H9 (cell line): ENCODE data around the gene ANKRD13D. TPM values are rescaled to one million over a fixed set of nuclear protein-coding genes. Genes with fewer than 3 reads are reported as not detected.

Source experiments
- DNase-seq: peaks from one replicate; pipeline ENCODE4 v3.0.0-alpha.2; 2017
- H2AFZ ChIP-seq: one replicate; pipeline ENCODE4 v1.6.1; 2013; ENCODE audit warnings: mild to moderate bottlenecking, low read length, control low read depth, moderate library complexity
- H2AK5ac ChIP-seq: 2 replicates; pipeline ENCODE4 v1.6.1; 2013; ENCODE audit warnings: low read length, control low read depth, mixed read lengths; ENCODE audit not compliant: insufficient read length
- H2BK120ac ChIP-seq: one replicate; pipeline ENCODE4 v1.6.1; 2013; ENCODE audit warnings: low read depth, mild to moderate bottlenecking, low read length, control low read depth, inconsistent platforms; ENCODE audit not compliant: poor library complexity, severe bottlenecking
- H2BK12ac ChIP-seq: 2 replicates; pipeline ENCODE4 v1.6.1; 2013; ENCODE audit warnings: low read length, control low read depth, mixed read lengths, low read depth; ENCODE audit not compliant: insufficient read length
- H2BK15ac ChIP-seq: 2 replicates; pipeline ENCODE4 v1.6.1; 2013; ENCODE audit warnings: low read depth, low read length, control low read depth
- H2BK20ac ChIP-seq: one replicate; pipeline ENCODE4 v1.6.1; 2013; ENCODE audit warnings: low read depth, mild to moderate bottlenecking, low read length, control low read depth, inconsistent platforms; ENCODE audit not compliant: poor library complexity, severe bottlenecking
- H2BK5ac ChIP-seq: 2 replicates; pipeline ENCODE4 v1.6.1; 2013; ENCODE audit warnings: low read length, control low read depth, mixed read lengths; ENCODE audit not compliant: insufficient read length
- H3K14ac ChIP-seq: 2 replicates; pipeline ENCODE4 v1.6.1; 2013; ENCODE audit warnings: low read length, control low read depth; ENCODE audit not compliant: insufficient read depth
- H3K18ac ChIP-seq: 2 replicates; pipeline ENCODE4 v1.6.1; 2013; ENCODE audit warnings: low read depth, mild to moderate bottlenecking, mixed read lengths, low read length, control low read depth; ENCODE audit not compliant: insufficient read length
- H3K23ac ChIP-seq: 2 replicates; pipeline ENCODE4 v1.6.1; 2013; ENCODE audit warnings: low read length, control low read depth, mixed read lengths, low read depth; ENCODE audit not compliant: insufficient read length
- H3K23me2 ChIP-seq: 2 replicates; pipeline ENCODE4 v1.6.1; 2013; ENCODE audit warnings: low read depth, mild to moderate bottlenecking, mixed read lengths, low read length, control low read depth; ENCODE audit not compliant: insufficient read length, poor library complexity, severe bottlenecking
- H3K27ac ChIP-seq: 2 replicates; pipeline ENCODE4 v1.5.1; 2013; ENCODE audit warnings: low read length, control low read depth, mixed read lengths, low read depth; ENCODE audit not compliant: insufficient read length
- H3K27me3 ChIP-seq: 2 replicates; pipeline ENCODE4 v1.6.1; 2013; ENCODE audit warnings: low read length, control low read depth, inconsistent platforms; ENCODE audit not compliant: insufficient read depth
- H3K4ac ChIP-seq: 2 replicates; pipeline ENCODE4 v1.6.1; 2013; ENCODE audit warnings: low read depth, mild to moderate bottlenecking, control low read depth, inconsistent platforms, low read length, moderate library complexity
- H3K4me1 ChIP-seq: 2 replicates; pipeline ENCODE4 v1.6.1; 2013; ENCODE audit warnings: low read length, control low read depth, inconsistent platforms; ENCODE audit not compliant: insufficient read depth
- H3K4me2 ChIP-seq: 2 replicates; pipeline ENCODE4 v1.6.1; 2013; ENCODE audit warnings: low read length, control low read depth, mixed read lengths; ENCODE audit not compliant: insufficient read length, insufficient read depth
- H3K56ac ChIP-seq: 2 replicates; pipeline ENCODE4 v1.6.1; 2013; ENCODE audit warnings: low read depth, mild to moderate bottlenecking, mixed read lengths, low read length, control low read depth; ENCODE audit not compliant: insufficient read length
- H3K79me1 ChIP-seq: 2 replicates; pipeline ENCODE4 v1.6.1; 2013; ENCODE audit warnings: low read depth, mild to moderate bottlenecking, moderate library complexity, low read length, control low read depth, inconsistent platforms; ENCODE audit not compliant: insufficient read depth, poor library complexity, severe bottlenecking
- H3K79me2 ChIP-seq: 2 replicates; pipeline ENCODE4 v1.6.1; 2013; ENCODE audit warnings: low read length, control low read depth, inconsistent platforms; ENCODE audit not compliant: insufficient read depth
- H3K9ac ChIP-seq: 2 replicates; pipeline ENCODE4 v1.6.1; 2013; ENCODE audit warnings: low read length, control low read depth, mixed read lengths; ENCODE audit not compliant: insufficient read length; ENCODE audit errors: extremely low read depth
- H3K9me3 ChIP-seq: one replicate; pipeline ENCODE4 v1.6.1; 2013; ENCODE audit warnings: low read depth, low read length, inconsistent platforms; ENCODE audit not compliant: control insufficient read depth
- H3T11ph ChIP-seq: one replicate; pipeline ENCODE4 v1.6.1; 2013; ENCODE audit warnings: mild to moderate bottlenecking, low read length, control low read depth, inconsistent platforms
- H4K20me1 ChIP-seq: one replicate; pipeline ENCODE4 v1.6.1; 2013; ENCODE audit not compliant: control insufficient read depth, insufficient read length, insufficient read depth
- H4K5ac ChIP-seq: 2 replicates; pipeline ENCODE4 v1.6.1; 2013; ENCODE audit warnings: low read depth, mild to moderate bottlenecking, mixed read lengths, low read length, control low read depth; ENCODE audit not compliant: insufficient read length
- H4K8ac ChIP-seq: replicated peaks from 2 replicates; pipeline ENCODE4 v1.6.1; 2013; ENCODE audit warnings: low read length, control low read depth, mixed read lengths, low read depth; ENCODE audit not compliant: insufficient read length
- H4K91ac ChIP-seq: 2 replicates; pipeline ENCODE4 v1.6.1; 2013; ENCODE audit warnings: low read depth, mild to moderate bottlenecking, moderate library complexity, mixed read lengths, low read length, control low read depth; ENCODE audit not compliant: insufficient read length
- H3K27ac Mint-ChIP-seq, 3 experiments: 2 replicates in 2 of 3; 3 replicates in 1 of 3; pipeline ENCODE4 v1.8.0; 2020 to 2021; ENCODE audit warnings: mixed read lengths in 3 of 3, mild to moderate bottlenecking in 1 of 3, moderate library complexity in 1 of 3
- H3K27me3 Mint-ChIP-seq: 2 replicates; pipeline ENCODE4 v1.8.0; 2021; ENCODE audit warnings: low read depth, mild to moderate bottlenecking, moderate library complexity, mixed read lengths
- H3K36me3 Mint-ChIP-seq, 3 experiments: 2 replicates in 2 of 3; 3 replicates in 1 of 3; pipeline ENCODE4 v1.8.0; 2020 to 2021; ENCODE audit warnings: low read depth in 3 of 3, mixed read lengths in 3 of 3; ENCODE audit not compliant: insufficient read depth in 1 of 3
- H3K4me1 Mint-ChIP-seq, 2 experiments: 2 replicates each; pipeline ENCODE4 v1.8.0; 2020; ENCODE audit warnings: mixed read lengths in 2 of 2
- H3K4me3 Mint-ChIP-seq, 2 experiments: 2 replicates in 1 of 2; 3 replicates in 1 of 2; pipeline ENCODE4 v1.8.0; 2020 to 2021; ENCODE audit warnings: mild to moderate bottlenecking in 2 of 2, mixed read lengths in 2 of 2, moderate library complexity in 1 of 2
- H3K9me3 Mint-ChIP-seq, 2 experiments: 2 replicates in 1 of 2; 3 replicates in 1 of 2; pipeline ENCODE4 v1.8.0; 2020; ENCODE audit warnings: mild to moderate bottlenecking in 2 of 2, mixed read lengths in 2 of 2, moderate library complexity in 1 of 2
- CTCF ChIP-seq: fragments of 200-600 bp; sonication (generic); conservative IDR thresholded peaks from 3 replicates; pipeline ENCODE4 v1.8.0; 2021; ENCODE audit warnings: antibody characterized with exemption, mild to moderate bottlenecking
- WGBS: extraction: QIAGEN DNeasy Blood & Tissue Kit; methylation state at CpG from one replicate; pipeline ENCODE4 v1.1.7; 2013; ENCODE audit warnings: missing lambda C conversion rate, low lambda C conversion rate, mixed read lengths; ENCODE audit not compliant: insufficient read length; ENCODE audit errors: extremely low coverage; 5-methylcytosine and 5-hydroxymethylcytosine counted together
- total RNA-seq: library from RNA; stranded (reverse); gene quantifications from 2 replicates; pipeline ENCODE4 v1.2.1, GENCODE V29; 2021

ANKRD13D gene
- total RNA-seq, 1 experiment from 2014 or later: 42.1 TPM

GRCh38 chr11:67272327-67273259 lies 16.5 kb upstream of the ANKRD13D start:
- H3K4ac ChIP-seq: no peak overlapping the region
- H3K9me3 Mint-ChIP-seq: no peaks in the 10 kb centered on the region
- no peak overlapping the region for H2BK5ac ChIP-seq
- H3K27ac Mint-ChIP-seq: no peak overlapping the region; a peak in 1 of 7 replicates
- peaks cover under 1% of the 10 kb centered on the region for H4K20me1 ChIP-seq
- WGBS: no CpG with 5 or more reads among the region's 23 CpGs
- peaks cover 3% of the 10 kb centered on the region for H3K23me2 ChIP-seq
- H2AK5ac ChIP-seq: no peak overlapping the region
- H3K4me1 ChIP-seq: peaks cover 14% of the 10 kb centered on the region
- no peak overlapping the region for H2BK120ac ChIP-seq
- H3K27me3 ChIP-seq: no peaks in the 10 kb centered on the region
- H3K79me2 ChIP-seq: peaks cover 12% of the 10 kb centered on the region; the same call in 1 of the 2 replicates
- no peak overlapping the region for H3K4me2 ChIP-seq
- H3K79me1 ChIP-seq: no peaks in the 10 kb centered on the region
- peaks cover 0 to 11% (median 10%) of the 10 kb centered on the region in 3 experiments; a peak in 6 of 7 replicates for H3K36me3 Mint-ChIP-seq
- no peak overlapping the region for H3K9ac ChIP-seq
- H2BK20ac ChIP-seq: no peak overlapping the region
- H4K91ac ChIP-seq: no peak overlapping the region
- H3K18ac ChIP-seq: no peak overlapping the region
- no peak overlapping the region; the same call in 1 of the 2 replicates for H3K14ac ChIP-seq
- peaks cover 34 to 46% of the 10 kb centered on the region in 2 experiments for H3K4me1 Mint-ChIP-seq
- no peak overlapping the region for H2BK15ac ChIP-seq
- H4K8ac ChIP-seq: no peak overlapping the region
- H3K23ac ChIP-seq: no peak overlapping the region
- H3K27ac ChIP-seq: no peak overlapping the region
- no peak for DNase-seq
- no peak overlapping the region for H4K5ac ChIP-seq
- no peak overlapping the region for H2BK12ac ChIP-seq
- no peak overlapping the region for H3T11ph ChIP-seq
- no peak overlapping the region for H3K56ac ChIP-seq
- H3K27me3 Mint-ChIP-seq: no peaks in the 10 kb centered on the region
- H2AFZ ChIP-seq: no peak overlapping the region
- no peak for TF ChIP-seq CTCF
- no peaks in the 10 kb centered on the region for H3K9me3 ChIP-seq
- no peak overlapping the region for H3K4me3 Mint-ChIP-seq
